ENCODE measurements around the gene MT1G.
"Not testable (repeated sequence)": the region's sequence is repeated elsewhere in the genome, so short reads cannot be mapped to it uniquely, and the experiment has no call there.

The MT1G gene

DNA sequence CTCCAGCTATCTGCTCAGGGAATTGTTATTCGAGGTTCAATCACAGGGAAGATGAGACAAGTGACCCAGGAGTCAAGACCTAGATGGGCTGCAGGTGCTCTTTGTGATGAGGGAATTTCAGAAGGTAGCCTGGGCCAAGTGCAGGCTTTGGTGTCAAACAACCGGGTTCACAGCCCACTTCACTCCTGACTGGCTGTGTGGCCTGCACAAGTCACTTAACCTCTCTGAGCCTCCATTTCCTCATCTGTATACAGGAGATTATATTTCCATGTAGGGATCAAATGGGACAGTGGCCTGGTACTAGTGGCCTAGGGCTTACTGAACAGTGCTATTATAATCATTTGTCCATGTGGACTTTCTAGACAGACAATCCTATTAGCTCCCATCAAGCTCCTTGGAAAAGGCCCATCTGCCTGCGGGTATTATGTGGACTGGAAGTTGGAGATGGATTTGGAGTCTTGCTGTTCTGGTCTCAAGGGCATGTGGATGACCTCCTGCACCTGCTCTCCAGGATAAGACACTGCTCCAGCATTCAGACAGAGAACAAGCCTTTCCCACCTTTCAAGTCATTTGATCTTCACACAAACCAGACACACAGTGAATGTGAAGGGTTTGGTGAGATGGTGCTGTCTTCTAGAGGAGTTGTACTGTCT lies 11.3 kb upstream of the MT1G start:
- FAIRE-seq = no peak
- DNase-seq (ENCODE audit: insufficient read length, low spot score) = no peak
- TF ChIP-seq CTCF (IDR thresholded peaks at IDR 0.05; ENCODE audit: insufficient read depth, missing control alignments) = no peak

GRCh38 chr16:56677474-56677873 lies 9.6 kb upstream of the MT1G start:
- no peak for DNase-seq (ENCODE audit: insufficient read length, low spot score)
- FAIRE-seq = no peak
- TF ChIP-seq CTCF (IDR thresholded peaks at IDR 0.05; ENCODE audit: insufficient read depth, missing control alignments) = no peak

DNA sequence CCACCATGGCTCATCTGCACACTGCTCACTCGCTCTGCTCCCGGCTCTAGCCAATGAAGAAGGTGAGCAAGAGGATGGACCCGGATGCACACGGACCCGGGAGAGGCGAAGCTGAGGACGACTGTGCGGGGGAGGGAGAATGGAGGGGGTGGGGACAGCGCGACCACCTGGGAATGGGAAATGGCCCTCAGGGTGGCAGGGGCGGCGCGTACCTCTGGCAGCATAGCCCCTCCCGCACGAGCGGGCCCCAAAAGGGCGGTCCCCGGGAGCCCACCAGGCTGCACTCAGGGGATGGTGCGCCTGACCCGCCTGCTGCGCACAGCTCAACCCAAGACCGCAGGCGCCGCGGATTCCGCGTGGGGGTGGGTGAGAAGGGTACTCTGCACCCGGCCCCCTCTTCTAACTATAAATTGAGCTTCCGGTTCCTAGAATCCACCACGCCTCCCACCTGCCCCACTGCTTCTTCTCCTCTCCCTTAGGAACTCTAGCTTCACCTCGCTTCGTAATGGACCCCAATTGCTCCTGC lies 7.9 kb upstream of the MT1G start:
- no peak for FAIRE-seq
- DNase-seq (ENCODE audit: insufficient read length, low spot score) = no peak
- TF ChIP-seq CTCF (IDR thresholded peaks at IDR 0.05; ENCODE audit: insufficient read depth, missing control alignments) = no peak

GRCh38 chr16:56674570-56674969 lies 6.7 kb upstream of the MT1G start:
- not testable (repeated sequence) for FAIRE-seq; DNase-seq (ENCODE audit: insufficient read length, low spot score)

GRCh38 chr16:56673921-56674320 lies 6.1 kb upstream of the MT1G start:
- TF ChIP-seq CTCF (IDR thresholded peaks at IDR 0.05; ENCODE audit: insufficient read depth, missing control alignments) = peak; percentile 49
- DNase-seq (ENCODE audit: insufficient read length, low spot score) = no peak
- no peak for FAIRE-seq

- TF ChIP-seq CTCF (IDR thresholded peaks at IDR 0.05; ENCODE audit: insufficient read depth, missing control alignments) = no peak
- FAIRE-seq = no peak
Measured at GRCh38 chr16:56672761-56673536, 5.1 kb upstream of the MT1G start.

GRCh38 chr16:56672171-56672570 lies 4.3 kb upstream of the MT1G start:
- FAIRE-seq; DNase-seq (ENCODE audit: insufficient read length, low spot score): not testable (repeated sequence)

More at GRCh38 chr16:56672761-56673536, 5.1 kb upstream of the MT1G start:
- DNase-seq (ENCODE audit: insufficient read length, low spot score) = no peak

DNA sequence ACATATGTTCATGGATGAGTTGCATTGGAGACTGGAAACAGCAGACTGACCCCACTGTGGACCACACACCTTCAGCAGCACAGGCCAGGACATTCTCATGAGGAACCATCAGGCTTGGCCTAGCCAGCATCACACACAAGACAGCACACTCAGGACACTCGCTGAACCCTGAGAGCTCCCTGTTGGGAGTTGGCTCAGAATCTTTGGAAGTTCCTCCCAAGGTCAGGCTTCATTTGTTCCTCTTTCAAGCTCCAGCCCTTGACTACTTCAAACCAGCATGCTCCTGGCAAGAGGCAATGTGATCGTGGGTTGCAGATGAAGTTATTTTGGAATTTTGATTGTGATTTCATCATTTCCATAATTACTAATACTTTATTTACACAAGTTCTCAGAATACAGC lies 3.8 kb upstream of the MT1G start:
- not testable (repeated sequence) for DNase-seq (ENCODE audit: insufficient read length, low spot score); FAIRE-seq
